GM19035 (cell line): ENCODE results near the gene MFN1.
A peak's percentile ranks its signal among the peaks of the same experiment; 100 is the strongest.
"Not testable (repeated sequence)": the region's sequence is repeated elsewhere in the genome, so short reads cannot be mapped to it uniquely, and the experiment has no call there.

Source experiments
- ATAC-seq: cut with Tn5 transposase; IDR thresholded peaks from one replicate; pipeline ENCODE4 v1.9.1; 2021; ENCODE audit not compliant: unreplicated experiment

The MFN1 gene

DNA sequence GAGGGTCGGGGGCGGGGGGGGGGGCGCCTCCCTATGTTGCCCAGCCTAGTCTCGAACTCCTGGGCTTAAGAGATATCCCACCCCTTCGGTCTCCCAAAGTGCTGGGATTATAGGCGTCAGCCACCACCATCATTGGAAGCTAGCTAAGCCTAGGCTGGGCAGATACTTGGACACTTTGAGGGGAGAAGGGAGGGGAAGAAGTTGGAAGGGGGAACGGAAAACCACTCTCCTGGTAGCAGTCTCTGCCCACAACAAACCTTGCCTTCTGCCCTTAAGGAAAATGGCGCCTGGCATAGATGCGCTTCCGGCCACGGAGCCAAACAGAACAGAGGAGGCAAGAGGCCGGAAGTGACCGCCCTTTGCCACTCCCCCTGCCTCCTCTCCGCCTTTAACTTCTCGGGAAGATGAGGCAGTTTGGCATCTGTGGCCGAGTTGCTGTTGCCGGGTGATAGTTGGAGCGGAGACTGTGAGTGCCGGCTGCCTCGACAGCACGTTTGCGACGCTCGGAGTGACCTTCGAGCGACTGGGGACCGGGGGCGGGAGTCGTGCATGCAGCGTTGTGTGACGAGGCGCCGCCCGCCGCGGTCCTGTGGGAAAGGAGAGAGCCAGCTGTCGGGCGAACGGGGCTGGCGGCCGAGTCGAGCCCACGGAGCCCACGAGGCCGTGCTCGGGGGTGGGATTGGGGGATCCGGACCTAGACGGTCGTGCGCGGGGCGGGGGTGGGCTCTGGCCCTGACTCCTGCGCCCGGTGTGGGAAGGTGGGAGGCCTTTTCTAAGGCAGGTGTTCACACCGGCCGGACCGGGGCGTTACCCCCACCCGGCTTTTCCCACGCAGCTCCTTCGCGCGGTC, at the start of gene MFN1:
MFN1 (plus strand) TSS at position 365 of the 850 bp plus-strand sequence. CDS start 1,143 bp downstream, outside the sequence.
- peak; percentile 94 for ATAC-seq

DNA sequence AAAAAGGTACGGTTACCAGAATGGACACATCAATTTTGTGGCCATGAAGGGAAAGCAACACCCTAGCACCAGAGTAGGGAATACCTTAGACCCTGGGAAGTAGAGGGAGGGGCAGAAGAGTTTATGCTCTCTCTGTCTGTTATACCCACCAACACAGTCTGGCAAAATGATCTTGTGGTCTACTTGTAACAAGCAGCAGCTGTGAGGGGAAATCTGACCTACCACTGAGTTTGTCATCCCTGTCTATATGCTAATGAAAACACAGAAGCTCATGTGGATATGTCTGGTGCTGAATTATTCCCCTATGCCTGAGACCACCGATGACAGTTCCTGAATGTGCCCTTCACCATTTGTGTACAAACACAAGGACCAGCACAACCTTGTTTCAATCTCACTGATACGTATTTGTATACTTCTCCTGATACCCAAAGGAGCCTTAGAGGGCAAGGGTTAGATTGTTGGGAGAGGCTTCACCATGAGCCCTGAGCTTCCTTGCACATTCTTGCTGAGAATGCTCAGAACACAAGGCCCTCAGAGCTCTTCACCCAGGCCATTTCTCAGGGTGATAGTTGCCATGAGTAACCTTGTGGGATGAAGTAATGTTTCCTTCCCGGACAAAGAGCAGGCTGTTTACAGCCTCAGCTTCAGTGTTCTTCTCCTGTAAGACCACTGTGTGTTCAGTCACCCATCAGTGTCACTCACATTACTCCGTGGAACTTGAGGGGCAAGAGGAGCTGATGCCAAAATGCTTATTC, 49.4 kb upstream of the MFN1 start:
- ATAC-seq: no peak

DNA sequence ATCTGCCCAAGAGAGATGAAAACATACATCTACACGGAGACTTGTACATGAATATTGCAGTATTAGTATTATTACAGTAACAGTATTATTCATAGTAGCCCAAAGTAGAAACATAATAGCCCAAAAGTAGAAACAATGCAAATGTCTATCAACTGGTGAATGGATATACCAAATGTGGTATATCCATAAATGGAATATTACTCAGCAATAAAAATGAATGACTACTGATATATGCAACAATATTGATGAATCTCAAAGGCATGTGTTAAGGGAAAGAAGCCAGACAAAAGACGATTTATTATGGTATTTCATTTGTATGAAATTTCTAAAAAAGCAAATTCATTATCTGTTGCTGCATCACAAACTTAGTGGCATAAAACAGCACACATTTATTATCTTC, 48.2 kb upstream of the MFN1 start:
- no peak for ATAC-seq

DNA sequence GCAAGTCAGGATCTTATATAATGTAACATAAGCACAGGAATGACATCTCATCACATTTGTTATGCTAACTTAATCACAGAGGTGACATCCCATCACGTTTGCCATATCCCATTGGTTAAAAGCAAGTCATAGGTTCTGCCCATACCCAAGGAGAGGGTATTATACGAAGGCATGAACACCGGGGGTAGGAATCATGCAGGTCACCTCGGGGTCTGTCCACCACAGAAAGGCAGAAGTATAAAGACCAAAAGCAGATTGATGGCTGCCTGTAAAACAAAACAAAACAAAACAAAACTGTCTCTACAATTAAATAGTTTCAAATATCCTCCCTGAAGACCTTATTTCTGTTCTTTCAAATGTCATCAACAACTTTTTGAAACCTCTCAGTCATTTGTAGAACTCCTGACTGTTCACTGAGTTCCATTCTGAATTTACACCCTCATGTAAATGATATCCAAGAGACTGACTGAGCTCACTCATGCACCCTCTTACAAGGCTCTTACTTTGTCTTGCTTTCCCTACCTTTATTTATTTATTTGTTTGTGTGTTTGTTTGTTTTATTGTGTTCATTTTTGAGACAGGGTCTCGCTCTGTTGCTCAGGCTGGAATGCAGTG, 47.4 kb upstream of the MFN1 start:
- peak; percentile 66 for ATAC-seq

DNA sequence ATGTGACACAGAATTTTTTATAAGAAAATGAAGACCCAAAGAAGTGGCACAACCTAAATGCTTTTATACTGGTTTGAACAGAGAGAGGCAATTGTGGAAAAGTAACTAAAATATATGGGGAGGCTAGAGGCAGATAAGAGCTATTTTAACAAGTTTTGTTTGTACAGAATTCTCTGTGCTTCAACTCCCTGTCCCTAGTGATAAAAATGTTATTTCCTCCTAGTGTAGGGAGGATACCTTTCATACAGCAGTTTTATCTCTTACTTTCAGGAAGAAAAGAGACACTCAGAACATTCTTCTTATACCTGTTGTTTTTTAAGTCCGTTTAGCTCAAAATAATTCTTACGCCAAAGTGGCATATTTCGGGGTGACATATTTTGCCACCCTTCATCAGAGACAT, 45.9 kb upstream of the MFN1 start:
- ATAC-seq: no peak

DNA sequence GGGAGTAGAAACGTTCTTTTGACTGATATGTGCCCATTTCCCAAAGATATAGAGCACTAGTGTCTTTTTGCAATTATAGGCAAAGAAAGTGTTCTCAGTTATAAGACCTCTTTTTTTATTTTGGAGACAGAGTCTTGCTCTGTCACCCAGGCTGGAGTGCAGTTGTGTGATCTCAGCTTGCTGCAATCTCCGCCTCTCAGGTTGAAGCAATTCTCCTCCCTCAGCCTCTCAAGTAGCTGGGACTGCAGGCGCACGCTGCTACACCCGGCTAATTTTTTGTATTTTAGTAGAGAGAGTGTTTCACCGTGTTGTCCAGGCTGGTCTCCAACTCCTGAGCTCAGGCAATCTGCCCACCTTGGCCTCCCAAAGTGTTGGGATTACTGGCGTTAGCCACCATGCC, 45.4 kb upstream of the MFN1 start:
- ATAC-seq: no peak

DNA sequence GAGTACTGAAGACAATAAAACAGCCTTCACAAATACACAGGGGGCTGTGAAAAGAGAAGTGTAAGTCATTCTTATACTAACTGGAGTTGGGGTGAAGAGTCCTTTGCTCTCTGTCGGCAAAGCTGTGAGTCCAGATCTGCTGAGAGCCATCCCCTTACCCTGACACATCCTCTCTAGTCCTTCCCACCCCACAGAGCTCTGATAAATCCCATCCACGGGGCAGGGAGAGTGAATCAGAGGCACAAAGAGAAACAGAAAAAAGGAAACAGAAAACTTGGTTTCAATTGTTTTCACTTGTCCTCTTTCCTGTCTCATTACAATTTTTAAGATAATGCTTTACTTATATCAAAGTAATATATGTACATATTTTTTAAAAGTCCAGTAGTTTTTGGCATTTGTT, 42.9 kb upstream of the MFN1 start:
- ATAC-seq: no peak

DNA sequence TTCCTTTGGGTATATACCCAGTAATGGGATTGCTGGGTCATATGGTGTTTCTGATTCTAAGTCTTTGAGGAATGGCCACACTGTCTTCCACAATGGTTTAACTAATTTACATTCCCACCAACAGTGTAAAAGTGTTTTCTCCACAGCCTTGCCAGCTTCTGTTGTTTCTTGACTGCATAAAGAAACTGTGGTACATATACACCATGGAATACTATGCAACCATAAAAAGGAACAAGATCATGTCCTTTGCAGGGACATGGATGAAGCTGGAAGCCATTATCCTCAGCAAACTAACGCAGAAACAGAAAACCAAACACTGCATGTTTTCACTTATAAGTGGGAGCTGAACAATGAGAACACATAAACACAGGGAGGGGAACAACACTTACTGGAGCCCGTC, 40.1 kb upstream of the MFN1 start:
- not testable (repeated sequence) for ATAC-seq

DNA sequence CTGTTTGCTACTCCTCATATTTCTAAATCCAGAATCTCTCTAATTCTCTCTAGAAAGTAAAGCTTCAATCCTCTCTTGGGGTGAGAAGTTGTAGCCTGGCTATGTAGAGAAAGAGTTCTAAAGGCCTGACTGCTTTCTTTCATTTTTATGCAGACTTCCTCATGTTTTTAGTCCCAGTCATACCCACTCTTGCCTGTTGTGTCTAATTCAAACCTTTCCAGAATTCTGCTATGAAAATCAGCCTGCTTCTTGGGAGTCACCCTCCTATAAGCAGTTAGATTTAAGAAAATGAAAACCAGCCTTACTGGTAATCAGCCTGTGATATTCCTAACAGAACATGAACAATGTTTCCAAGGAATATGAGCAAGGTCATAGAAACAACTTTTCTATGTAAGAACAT, 39.5 kb upstream of the MFN1 start:
- ATAC-seq: no peak

DNA sequence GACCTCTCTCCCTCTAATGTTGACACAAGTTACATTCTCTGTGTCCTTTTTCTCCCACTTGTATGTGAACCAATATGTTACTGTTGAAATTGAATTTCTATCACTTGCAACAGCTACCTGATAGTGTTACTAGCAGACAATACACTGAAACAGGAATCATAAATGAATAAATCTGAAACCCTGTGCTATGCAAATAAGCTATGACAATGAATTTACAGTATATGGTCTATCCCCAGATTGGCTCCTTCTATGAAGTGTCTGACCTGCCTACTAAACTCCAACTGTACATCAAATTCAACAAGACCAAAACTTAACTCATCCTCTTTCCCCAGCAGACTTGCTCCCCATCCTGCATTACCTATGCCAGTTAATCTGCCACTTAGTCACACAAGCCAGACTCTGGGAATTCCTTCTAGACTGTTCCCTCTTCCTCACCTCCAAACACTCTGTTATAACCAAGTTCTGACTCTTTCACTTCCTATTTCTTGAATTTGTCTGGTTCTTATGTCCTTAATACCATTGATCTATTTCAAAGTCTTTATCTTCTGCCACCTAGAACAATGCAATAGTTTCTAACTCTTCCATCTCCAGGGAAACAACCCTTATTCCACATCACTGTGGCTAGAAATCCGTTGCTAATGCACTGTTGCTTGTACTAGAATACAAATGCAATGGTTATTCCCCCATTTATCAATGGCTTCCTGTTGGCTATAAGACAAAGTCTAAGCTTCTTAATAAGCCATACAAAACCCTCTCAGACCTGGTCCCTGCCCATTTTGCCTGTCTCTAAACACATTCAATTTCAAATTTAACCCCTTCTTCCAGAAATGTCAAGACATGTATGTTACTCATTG, 38.1 kb upstream of the MFN1 start:
- ATAC-seq: peak; percentile 86

DNA sequence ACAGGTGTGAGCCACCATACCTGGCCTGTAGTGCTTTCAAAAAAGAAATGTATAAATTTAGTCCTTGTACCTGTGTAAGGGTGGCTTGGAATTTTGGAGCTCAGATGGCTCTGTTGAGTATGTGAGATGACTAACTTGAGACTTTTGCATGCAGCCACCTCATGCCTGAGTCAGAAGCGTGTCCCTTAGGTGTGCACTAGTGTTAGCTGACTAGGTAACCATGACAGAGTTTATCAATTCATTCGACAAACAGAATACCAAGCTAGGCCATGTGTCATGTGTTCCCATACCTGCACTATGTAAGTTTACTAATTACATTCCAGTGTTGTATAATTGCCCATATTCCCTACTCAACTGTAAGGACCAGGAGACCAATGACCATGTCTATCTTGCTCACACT, 28.6 kb upstream of the MFN1 start:
- no peak for ATAC-seq

DNA sequence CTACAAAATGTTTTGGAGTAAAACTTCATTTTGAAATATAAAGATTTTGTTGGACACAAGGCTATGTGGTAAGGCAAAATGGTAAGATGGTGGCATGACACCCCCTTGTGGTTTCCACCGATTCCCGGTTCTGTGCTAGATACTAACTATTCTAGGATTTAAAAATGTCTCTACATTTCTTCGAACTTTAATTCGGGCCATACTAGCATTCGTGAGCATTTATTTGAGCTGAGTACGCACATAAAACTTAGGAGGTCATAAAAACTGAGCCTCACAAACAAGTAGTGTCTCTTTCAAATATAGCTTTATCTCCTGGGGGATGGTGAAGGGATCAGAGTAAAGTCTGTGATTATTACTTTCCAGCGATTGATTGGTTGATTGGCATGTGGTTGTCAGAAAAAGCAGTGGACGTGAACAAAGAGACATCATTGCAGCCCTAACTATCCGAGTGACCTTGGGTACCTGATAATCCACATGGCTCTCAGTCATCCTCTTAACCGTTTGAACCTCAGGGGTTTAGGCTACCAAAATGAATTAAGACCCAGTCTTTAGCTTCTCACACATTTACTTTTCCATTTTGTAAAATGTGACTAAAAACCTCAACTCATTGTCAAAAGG, 25.7 kb upstream of the MFN1 start:
- no peak for ATAC-seq

DNA sequence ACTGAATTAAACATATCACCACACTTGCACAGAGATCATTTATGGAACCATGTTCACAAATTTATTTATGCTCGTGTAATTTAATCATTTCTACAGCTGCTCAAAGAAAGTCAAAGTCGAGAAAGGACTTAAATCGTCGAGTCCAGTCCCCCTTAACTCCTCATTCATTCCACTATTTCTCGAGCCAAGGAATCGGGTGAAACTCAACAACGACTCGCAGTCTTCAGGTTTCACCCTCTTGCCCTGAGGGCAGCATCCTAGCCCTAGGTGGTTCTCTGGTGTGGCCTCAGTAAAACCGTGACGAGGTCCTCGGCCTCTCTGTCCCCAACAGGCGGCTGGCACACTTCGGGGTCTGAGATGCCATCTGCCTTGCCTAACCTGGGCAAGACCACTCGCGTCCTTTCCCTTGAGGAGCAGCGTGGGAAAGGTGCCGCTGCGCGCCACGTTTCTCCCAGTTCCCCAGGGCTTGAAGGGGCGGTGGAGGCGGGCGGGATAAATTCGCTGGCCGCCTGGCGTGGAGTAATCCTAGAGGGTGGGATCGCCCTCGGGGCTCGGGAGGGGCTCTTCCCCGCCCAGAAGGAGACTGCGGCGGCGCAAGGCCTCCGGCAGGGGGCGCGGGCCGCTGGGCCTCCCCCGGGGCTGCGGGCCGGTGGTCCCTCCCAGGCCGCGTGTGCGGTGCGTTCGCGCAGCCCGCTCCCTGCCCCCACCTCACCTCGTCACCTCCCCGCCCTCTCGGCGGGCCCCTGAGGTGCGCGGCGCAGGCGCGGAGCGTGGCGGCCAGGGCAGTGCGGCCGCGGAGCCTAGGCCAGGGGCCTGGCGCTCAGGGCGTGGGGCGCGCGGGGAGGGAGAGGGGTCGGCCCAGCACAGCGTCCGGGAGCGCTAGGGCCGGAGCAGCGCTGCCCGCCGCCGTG, 25.0 kb upstream of the MFN1 start, which contains the start of gene ZNF639:
ZNF639 (plus strand) TSS at position 746 of the 911 bp plus-strand sequence. CDS start 5,263 bp downstream, outside the sequence.
- peak; percentile 67 for ATAC-seq

DNA sequence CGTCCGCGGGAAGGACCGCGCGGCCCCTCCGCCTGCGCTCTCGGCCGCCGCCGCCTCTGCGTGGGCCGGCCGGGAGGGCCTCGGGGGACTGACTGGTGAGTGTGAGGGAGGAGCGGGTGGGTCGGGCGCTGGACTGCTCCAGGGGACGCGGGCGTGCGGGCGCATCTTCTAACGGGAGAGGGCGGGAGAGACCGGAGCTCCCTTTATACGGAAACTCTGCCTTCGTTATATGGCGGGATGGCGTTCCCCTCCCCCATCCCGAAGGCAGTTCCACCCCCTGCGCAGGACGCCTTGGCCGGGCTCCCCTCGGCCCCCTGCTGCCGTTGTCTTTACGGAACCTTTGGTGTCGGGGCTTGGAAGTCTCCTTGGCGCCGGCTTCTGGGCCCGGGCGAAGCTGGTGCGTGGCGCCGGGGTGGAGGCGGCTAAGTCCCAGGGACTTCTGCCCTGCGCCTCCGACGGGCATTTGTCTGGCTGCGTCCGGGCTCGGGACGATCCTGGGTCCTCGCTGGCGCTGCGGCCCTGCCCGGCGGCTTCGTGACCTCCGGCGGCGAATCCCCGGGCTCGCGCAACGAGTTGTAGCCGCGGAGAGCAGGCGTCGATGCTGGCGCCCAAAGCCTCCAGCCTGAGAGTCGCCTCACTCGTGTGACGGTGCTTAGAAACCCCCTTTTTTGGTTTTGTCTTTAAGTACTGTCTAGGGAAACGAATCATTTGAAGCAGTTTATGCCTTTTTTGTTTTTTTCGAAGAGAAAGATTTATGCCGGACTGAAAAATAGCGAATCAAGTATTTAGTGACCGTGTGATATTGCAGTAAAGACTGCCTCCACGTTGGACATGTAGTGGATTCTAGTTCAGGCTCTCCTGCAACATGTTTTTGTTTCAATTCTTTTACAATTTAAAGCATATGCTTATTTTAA, 24.1 kb upstream of the MFN1 start:
- ATAC-seq: peak; percentile 45

DNA sequence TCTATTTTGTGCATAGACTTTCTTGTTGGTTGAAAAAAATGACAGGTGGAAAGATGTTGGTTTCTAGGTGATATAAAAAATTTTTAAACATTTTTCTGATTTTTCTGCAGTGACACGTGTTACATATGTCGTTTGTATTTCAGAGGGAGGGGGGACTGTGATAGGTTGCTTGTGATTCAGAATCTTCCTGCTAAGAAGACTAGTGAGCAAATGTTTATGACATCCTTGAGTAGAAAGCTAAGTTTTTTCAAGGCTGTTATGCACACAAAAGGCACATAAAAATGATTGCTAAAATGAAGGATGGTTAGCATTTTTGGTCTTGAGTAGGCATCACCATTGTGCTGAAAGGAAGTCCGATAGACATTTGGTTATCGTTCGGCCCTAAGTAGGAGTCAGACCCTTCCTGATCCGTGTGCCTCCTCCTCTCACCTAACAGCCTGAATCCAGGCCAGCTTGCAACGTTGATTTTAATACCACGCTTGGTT, 23.2 kb upstream of the MFN1 start:
- no peak for ATAC-seq

DNA sequence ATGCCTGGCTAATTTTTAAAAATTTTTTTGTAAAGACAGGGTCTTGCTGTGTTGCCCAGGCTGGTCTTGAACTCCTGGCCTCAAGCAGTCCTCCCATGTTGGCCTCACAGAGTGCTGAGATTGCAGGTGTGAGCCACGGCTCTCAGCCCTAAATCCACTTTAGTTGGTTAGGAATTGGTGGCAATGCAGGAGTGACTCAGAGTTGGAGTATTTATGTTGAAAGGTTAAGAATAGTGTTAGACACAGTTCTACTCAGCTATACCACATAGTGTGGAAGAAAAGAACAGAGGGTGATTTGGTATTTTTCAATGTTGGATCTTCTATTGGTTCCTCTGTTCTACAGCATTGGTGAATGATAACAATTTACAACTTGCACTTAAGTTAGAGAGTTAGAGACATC, 17.1 kb upstream of the MFN1 start:
- ATAC-seq: no peak

DNA sequence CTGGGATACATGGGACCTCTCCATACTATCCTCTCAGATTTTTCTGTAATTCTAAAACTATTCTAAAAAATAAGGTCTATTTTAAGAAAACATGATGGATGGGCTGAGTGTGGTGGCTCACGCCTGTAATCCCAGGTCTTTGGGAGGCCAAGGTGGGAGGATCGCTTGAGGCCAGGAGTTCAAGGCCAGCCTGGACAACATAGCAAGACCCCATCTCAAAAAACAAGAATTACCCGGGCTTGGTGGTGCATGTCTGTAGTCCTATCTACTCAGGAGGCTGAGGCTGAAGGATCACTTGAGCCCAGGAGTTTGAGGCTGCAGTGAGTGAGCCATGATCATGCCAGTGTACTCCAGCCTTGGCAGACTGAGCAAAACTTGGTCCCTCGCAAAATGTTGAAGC, 15.3 kb upstream of the MFN1 start:
- no peak for ATAC-seq

DNA sequence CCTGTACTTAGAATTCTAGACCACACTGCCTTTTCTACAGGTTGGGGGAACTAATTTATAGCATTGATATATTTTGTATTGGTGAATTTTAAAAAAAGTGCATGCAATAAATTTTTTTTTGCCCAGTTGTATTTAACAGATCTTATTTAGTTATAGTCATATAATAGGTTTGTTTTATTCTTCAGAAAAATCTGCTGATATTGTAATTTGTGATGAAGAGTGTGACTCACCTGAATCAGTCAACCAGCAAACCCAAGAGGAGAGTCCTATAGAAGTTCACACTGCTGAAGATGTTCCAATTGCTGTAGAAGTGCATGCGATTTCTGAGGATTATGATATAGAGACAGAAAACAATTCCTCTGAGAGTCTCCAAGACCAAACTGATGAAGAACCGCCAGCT, 14.4 kb upstream of the MFN1 start:
- ATAC-seq: no peak
